Sigmoid colon (tissue), 4 donors: ENCODE results near the gene AMIGO2.

Experiments used
- CTCF ChIP-seq, 4 experiments: fragments of 450-650 bp in 3 of 4; fragments of 200-600 bp in 1 of 4; IDR thresholded peaks; one replicate each; pipeline ENCODE4 v1.5.1; 2016 to 2019; ENCODE audit warnings: antibody characterized with exemption in 4 of 4, mild to moderate bottlenecking in 3 of 4, moderate library complexity in 2 of 4
- EP300 ChIP-seq, 4 donors: sonication (generic); formaldehyde crosslinking; IDR thresholded peaks; one replicate each; pipeline ENCODE4 v1.6.1; 2017; ENCODE audit warnings: antibody characterized with exemption in 4 of 4
- POLR2A ChIP-seq, 2 donors: fragments of 450-650 bp; IDR thresholded peaks; one replicate each; pipeline ENCODE4 v1.6.1; 2016; ENCODE audit warnings: antibody characterized with exemption in 2 of 2, mild to moderate bottlenecking in 2 of 2, moderate library complexity in 2 of 2

GRCh38 chr12:47052274-47052673 is 27.5 kb downstream of the AMIGO2 start:
- TF ChIP-seq CTCF (IDR thresholded peaks at IDR 0.05) (no peak), POLR2A (IDR thresholded peaks at IDR 0.05) (no peak), EP300 (IDR thresholded peaks at IDR 0.05) (no peak)
